ENCODE measurements around the gene LIN28B.

The LIN28B gene

DNA sequence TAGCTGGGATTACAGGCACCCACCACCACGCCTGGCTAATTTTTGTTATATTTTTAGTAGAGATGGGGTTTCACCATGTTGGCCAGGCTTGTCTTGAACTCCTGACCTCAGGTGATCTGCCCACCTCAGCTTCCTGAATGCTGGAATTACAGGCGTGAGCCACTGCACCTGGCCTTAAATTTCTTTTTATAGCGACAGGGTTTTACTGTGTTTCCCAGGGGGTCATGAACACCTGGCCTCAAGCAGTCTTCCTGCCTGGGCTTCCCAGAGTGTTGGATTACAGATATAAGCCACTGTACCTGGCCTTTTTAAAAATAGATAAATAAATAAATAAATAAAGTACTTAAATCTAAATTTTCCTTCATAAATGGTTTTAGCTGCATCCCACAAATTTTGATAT lies 57.5 kb downstream of the LIN28B start:
- DNase-seq: no peak
- TF ChIP-seq GATA1 (IDR thresholded peaks at IDR 0.05; ENCODE audit: low read depth, low read length) (no peak), POLR2A (IDR thresholded peaks at IDR 0.05; ENCODE audit: low read length) (no peak)

DNA sequence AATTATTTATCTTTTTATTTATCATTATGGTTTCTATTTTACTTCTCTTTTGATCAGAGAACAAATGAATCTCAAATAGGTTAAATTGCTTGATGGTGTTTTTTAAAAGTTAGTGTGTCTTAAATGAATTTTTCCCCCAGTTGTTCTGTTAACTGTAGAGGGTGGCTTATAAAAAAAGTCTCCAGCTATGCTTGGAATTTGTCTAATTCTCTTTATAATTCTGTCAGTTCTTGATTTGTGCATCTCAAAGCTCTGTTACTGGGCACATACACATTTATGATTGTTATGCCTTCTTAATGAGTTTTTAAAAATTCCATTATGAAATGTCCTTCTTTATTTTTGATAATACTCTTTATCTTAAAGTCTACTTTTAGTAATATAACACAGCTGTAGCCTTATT lies 58.0 kb downstream of the LIN28B start:
- no peak for TF ChIP-seq POLR2A (IDR thresholded peaks at IDR 0.05; ENCODE audit: low read length)
- no peak for TF ChIP-seq GATA1 (IDR thresholded peaks at IDR 0.05; ENCODE audit: low read depth, low read length)
- DNase-seq: no peak

DNA sequence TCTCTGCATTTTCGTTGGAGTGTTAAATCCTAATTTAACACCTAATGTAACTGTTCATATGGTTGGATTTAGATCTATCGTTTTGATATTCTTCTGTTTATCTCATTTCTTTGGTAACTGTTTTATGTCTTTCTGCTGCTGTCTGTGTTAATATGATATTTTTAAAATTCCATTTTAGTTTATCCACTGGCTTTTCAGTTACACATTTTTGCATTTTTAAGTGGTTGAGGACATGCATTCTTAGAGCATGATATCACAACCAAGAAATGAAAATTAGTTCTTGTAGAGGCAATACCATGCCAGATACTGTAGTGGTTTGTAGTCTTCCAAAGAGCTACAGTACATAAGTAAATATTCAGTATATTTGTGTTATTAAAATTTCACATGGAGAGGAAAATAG lies 58.6 kb downstream of the LIN28B start:
- no peak for DNase-seq
- TF ChIP-seq GATA1 (IDR thresholded peaks at IDR 0.05; ENCODE audit: low read depth, low read length) (no peak), POLR2A (IDR thresholded peaks at IDR 0.05; ENCODE audit: low read length) (no peak)

DNA sequence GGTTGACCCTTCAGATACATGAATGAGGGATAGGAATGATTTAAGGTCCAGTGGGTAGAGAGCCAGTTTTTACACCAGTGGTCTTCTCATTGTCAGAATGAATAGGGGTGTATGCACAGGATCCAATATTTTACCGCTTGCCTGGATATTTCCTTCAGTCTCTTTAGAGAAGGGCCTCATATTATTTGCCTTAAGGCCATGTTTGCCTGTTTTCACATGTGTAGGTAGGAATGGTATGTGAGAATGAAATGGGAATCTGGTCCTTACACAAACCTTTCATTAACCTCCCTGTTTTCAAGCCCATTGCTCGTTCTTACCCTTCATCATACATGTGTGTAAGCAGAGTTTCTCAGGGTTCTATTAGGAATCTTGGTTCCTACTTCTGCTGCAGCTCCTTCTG lies 62.4 kb downstream of the LIN28B start:
- DNase-seq: no peak
- no peak for TF ChIP-seq POLR2A (IDR thresholded peaks at IDR 0.05; ENCODE audit: low read length)
- no peak for TF ChIP-seq GATA1 (IDR thresholded peaks at IDR 0.05; ENCODE audit: low read depth, low read length)

DNA sequence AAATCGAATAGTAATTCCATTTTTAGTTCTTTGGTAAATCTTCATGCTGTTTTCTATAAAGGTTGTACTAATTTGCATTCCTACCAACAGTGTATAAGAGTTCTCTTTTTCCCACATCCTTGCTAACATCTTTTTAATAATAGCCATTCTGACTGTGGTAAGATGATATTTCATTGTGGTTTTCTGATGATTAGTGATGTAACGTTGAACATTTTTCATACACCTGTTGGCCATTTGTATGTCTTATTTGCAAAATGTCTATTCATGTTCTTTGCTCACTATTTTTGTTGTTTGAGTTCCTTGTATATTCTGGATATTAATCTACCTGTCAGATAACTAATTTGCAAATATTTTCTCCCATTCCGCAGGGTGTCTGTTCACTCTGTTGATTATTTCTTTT lies 64.5 kb downstream of the LIN28B start:
- TF ChIP-seq POLR2A (IDR thresholded peaks at IDR 0.05; ENCODE audit: low read length) (no peak), GATA1 (IDR thresholded peaks at IDR 0.05; ENCODE audit: low read depth, low read length) (no peak)
- DNase-seq: no peak

DNA sequence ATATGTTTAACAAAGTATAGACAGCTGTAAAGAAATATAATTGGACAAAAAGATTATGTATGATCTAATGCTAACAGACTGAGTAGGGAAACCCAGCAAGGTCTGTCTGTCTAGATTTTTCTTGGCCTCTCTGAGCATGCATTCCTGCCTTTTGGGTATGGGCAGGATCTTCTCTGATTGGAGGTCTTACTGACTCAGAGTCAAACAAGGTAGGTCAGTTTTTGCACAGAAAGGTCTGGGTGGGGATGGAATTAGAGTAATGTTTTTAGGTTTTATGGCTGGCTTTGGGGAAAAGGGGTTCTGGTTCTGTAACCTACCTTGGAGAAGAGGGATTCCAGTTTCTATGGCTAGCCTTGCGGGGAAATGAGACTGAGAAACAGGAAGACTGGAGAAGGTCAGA lies 65.5 kb downstream of the LIN28B start:
- TF ChIP-seq POLR2A (IDR thresholded peaks at IDR 0.05; ENCODE audit: low read length): no peak
- no peak for TF ChIP-seq GATA1 (IDR thresholded peaks at IDR 0.05; ENCODE audit: low read depth, low read length)

DNA sequence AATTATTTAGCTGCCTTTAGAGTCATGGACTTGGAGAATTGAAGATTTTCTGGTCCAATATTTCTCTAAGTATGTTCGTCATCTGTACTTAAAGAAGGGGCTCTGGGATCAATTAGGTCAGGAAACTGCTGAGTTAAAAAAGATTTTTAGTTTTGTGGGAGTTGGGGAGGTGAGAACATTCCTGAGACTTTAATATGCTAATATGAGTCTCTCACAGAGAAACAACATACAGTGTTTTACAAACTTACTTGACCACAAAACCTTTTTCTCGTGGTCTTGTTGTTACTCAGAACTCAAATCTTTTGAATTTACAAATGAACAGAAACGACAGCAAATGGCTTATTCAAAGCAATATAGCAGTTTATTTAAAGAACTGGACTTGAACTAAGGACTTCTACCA lies 67.9 kb downstream of the LIN28B start:
- no peak for DNase-seq
- TF ChIP-seq GATA1 (IDR thresholded peaks at IDR 0.05; ENCODE audit: low read depth, low read length) (no peak), POLR2A (IDR thresholded peaks at IDR 0.05; ENCODE audit: low read length) (no peak)

More for the DNA sequence above, 65.5 kb downstream of the LIN28B start:
- no peak for DNase-seq

DNA sequence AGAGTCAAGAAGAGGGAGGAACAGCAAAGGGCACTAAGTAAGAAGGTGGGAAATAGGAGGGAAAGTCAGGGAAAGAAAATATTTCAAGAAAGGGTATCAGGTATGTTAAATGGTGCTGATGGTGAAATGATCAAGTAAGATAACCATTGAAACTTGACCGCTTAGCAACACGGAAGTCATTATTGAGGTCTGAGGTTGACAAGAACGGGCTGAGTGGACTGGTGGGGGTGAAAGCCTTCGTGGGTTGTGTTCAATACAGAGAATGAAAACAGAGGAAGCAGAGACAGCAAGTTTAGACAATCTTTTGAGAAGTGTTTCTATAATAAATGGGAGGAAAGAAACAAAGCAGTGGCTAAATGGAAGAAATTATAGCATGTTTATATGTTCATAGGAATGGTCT lies 72.0 kb downstream of the LIN28B start:
- TF ChIP-seq POLR2A (IDR thresholded peaks at IDR 0.05; ENCODE audit: low read length) (no peak), GATA1 (IDR thresholded peaks at IDR 0.05; ENCODE audit: low read depth, low read length) (no peak)
- no peak for DNase-seq

DNA sequence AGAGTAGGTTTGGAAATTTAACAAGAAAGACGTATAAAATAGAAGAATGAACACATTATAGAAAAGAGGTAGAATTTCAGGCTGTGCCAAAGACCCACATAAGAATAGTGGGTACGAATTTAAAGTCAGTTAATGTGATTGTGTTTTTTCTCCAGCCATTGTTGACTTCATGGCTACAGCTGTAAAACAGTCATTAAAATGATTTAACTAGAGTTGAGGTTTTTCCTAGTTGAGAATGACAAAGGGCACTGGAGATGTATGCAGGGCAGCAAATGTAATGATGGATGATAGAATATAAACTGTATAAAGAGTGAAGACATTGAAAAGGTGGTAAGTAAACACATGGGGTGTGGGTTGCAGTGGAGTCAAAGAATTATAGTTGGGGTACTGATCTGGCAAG lies 72.7 kb downstream of the LIN28B start:
- DNase-seq: no peak
- no peak for TF ChIP-seq GATA1 (IDR thresholded peaks at IDR 0.05; ENCODE audit: low read depth, low read length)
- TF ChIP-seq POLR2A (IDR thresholded peaks at IDR 0.05; ENCODE audit: low read length): no peak

DNA sequence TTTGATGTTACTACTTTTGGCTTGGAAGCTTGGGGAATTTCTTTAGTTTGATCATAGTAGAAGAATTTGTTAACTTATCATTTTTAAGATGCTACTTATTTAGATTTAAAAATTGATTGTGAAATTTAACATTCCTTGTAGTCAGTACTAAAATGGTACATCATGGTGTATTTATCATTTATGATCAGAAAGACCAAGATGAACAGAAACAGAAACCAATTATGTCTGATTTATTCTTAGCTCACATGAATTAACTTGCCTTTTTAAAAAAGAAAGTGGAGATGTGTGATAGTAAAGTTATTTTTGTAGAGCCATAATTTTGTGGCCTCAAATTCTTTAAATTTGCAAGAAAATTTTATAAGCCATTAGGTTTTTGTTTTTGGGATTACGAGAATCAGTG lies 77.6 kb downstream of the LIN28B start:
- peak in 1 of 2 experiments; percentile 8 for DNase-seq
- TF ChIP-seq GATA1 (IDR thresholded peaks at IDR 0.05; ENCODE audit: low read depth, low read length) (no peak), POLR2A (IDR thresholded peaks at IDR 0.05; ENCODE audit: low read length) (no peak)

DNA sequence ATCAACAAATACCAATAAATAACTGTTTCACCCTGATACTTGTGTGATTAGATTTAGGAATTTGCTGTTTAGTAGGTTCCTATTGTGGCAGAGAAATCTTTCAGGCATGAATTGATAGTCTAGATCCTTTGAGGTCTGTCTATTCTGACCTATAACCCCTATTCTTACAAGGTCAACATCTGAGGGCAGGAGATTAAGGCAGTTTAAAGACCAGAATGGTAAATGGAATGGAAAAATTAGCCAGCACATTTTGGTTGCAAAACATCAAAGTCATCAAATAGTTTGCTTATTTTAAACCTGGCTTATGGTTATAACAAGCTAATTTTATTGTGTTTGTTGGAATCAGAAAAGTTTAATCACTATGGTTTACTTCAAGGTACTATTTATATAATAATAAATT lies 78.4 kb downstream of the LIN28B start:
- DNase-seq: peak; percentile 9 to 39
- TF ChIP-seq GATA1 (IDR thresholded peaks at IDR 0.05; ENCODE audit: low read depth, low read length) (no peak), POLR2A (IDR thresholded peaks at IDR 0.05; ENCODE audit: low read length) (no peak)

DNA sequence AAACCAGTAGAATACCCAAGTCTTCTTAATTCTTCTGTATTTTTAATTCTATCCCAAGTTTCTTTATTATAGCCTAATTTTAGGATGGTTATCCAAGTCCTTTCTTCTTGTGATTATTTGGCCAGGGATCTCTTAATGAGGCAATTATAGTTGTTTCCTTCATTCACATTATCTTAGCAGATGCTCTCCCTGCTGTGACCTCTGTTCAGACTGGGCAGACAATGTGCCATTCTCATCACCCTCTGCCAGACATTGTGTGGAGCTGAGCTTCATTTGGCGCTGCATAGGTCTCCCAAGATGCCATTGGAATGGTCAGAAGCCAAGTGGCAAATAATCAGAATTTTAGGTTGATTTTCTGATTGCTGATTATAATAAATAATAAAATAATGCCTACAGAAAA lies 79.4 kb downstream of the LIN28B start:
- peak in 1 of 2 experiments; percentile 9 for DNase-seq
- no peak for TF ChIP-seq POLR2A (IDR thresholded peaks at IDR 0.05; ENCODE audit: low read length)

DNA sequence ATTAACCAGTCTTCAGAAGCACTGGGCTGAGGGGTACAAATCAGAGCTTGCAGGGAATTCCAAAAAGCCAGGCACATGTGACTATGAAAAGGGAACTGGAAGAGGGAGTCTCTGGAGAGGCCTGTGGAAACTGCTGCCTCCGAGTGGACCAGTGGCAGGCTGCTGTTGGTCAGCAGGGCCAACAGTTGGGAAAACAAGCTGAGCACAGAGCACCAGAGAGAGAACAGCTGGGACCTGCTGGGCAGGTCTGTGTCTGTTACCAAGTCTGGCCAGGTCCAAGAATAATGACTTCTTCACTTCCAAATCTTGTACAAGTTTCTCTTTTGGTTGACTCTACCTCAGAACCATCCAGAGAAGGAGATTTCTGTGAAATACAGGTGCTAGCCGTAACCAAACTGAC lies 81.4 kb downstream of the LIN28B start:
- DNase-seq: no peak
- no peak for TF ChIP-seq GATA1 (IDR thresholded peaks at IDR 0.05; ENCODE audit: low read depth, low read length)
- TF ChIP-seq POLR2A (IDR thresholded peaks at IDR 0.05; ENCODE audit: low read length): no peak

DNA sequence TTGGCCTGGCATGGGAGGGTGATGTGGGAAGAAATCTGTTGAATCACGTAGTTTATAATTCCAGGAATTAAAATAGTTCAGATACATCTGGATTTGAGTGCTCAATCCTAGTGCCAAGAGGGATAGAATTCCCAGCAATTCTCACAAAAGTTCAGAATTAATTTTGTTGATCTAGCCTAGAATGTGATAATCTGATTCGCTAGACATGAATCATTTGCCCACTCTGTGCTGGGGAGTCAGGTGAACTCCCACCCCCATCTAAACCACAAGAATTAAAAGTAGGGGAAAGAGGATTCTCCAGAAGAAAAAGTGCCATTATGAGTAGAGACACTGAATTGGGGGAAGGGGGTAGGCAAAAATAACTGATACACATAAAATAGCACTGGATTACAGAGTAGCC lies 85.0 kb downstream of the LIN28B start:
- no peak for TF ChIP-seq POLR2A (IDR thresholded peaks at IDR 0.05; ENCODE audit: low read length)
- no peak for TF ChIP-seq GATA1 (IDR thresholded peaks at IDR 0.05; ENCODE audit: low read depth, low read length)
- DNase-seq: no peak

DNA sequence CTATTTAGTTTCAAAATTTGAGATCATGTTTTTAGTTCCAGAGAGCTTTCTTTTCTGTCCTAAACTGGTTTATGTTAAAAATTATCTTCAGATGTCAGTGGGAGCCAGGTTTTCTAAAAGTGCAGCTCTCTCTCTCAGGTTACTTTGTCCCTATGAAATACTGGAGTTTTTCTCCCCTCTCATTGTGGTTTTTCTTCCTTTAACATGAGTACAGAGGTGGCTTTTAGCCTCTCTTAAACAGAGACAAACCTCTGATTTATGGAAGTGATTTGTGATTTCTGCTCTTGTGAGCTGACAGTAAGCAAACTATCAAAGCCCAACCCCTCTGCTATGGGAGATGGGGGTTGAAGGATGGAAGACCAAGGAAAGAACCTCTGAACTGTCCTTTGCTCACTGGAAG lies 85.7 kb downstream of the LIN28B start:
- no peak for TF ChIP-seq POLR2A (IDR thresholded peaks at IDR 0.05; ENCODE audit: low read length)
- TF ChIP-seq GATA1 (IDR thresholded peaks at IDR 0.05; ENCODE audit: low read depth, low read length): no peak
- DNase-seq: no peak

DNA sequence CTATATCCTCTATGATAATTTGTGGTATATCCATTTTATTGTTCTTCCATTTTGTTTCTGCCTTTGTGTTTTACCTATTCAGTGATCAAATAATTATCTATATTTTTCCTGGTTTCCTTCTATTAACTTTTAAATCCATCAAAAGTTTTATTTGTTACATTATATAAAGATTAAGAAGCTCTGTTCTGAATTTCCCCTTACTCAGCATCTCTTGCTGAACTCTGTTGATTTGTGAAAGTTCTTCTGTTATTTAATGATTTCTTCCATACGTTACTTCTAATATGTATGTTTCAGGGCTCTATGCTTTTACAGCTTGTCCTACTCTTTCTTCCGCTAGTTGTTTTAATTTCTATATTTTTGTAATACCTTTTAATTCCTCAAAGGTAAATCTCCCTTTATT lies 87.1 kb downstream of the LIN28B start:
- no peak for TF ChIP-seq GATA1 (IDR thresholded peaks at IDR 0.05; ENCODE audit: low read depth, low read length)
- no peak for TF ChIP-seq POLR2A (IDR thresholded peaks at IDR 0.05; ENCODE audit: low read length)
- DNase-seq: no peak

Data from erythroblast (primary cell).